AG09319 (cell line): ENCODE results near the gene SLC6A11.

Experiments
- DNase-seq: peaks from one replicate; pipeline ENCODE4 v3.0.0-alpha.2; 2010; ENCODE audit warnings: low read depth; ENCODE audit errors: extremely low read depth
- CTCF ChIP-seq: IDR thresholded peaks from 2 replicates; pipeline ENCODE4 v1.5.1; 2011; ENCODE audit warnings: low read depth, mild to moderate bottlenecking, inconsistent platforms, low read length, moderate library complexity

SLC6A11 gene

GRCh38 chr3:10887015-10887414 is 71.0 kb downstream of the SLC6A11 start:
- TF ChIP-seq CTCF: no peak
- no peak for DNase-seq

GRCh38 chr3:10888518-10889090 is 72.6 kb downstream of the SLC6A11 start:
- no peak for TF ChIP-seq CTCF
- DNase-seq: no peak

DNA sequence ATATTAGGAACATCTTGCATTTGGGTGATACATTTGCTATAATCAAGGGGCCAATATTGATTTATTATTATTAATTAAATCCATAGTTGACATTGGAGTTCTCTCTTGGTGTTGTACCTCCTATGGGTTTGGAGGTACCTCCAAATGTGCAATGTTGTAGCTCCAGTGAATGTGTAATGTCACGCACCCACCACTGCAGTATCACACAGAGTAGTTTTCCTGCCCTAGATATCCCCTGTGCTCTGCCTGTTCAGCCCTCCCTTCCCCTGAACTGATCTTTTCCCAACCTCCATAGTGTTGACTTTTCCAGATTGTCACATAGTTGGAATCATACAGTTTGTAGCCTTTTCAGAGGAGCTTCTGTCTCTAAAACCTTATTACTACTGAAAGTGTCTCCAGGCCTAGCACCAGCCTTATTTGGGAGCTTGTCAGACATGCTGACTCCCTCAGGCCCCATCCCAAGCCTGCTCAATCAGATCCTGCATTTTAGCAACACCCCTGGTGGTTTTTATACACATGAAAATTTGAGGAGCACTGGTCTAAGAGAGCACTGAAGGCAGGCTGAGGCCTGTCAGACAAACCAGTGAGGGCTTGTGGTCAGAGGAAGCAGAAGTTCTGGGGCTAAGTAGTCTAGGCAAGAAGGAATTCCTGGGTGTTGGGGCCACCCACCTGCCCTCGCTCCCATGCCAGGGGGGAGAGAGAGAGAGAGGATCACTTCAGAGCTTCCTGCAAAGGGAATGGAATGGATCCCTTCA is 73.4 kb downstream of the SLC6A11 start:
- no peak for DNase-seq
- no peak for TF ChIP-seq CTCF

DNA sequence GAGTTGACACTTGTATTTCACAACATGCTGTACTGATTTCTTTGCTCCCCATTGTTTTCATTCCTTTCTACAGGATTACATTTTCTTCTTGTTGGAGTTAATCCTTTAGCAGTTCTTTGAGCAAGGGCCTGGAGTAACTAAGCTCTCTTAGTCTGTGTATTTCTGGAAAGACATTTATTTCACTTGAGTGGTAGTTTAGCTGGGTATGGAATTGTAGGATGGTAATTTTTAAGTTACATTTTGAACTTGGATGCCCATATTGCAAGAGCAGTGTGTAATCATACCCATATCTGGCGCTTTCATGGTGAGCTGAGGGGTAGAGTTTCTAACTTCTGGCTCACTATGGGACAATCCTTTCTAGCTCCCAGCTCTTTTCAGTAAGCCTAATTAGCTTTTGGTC is 74.6 kb downstream of the SLC6A11 start:
- no peak for TF ChIP-seq CTCF
- no peak for DNase-seq

DNA sequence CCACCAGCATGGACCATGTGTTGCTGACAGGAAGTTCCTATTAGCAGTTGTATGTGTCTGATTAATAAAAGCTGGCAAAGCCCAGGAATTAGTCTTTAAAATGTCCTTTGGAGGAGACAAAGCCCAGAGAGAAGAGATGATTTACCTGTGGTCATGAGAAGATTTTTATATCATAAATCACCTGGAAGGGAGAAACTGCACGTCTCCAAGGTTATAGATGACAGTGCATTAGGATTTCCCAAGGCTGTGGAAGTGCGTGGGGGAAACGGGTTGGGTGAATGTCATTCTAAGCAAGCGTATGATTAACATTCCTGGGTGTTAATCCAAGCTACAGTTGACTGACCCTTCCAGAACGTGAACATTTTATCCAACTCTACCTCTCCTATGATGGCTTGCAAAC is 76.6 kb downstream of the SLC6A11 start:
- DNase-seq: no peak
- TF ChIP-seq CTCF: no peak

- no peak for DNase-seq
- TF ChIP-seq CTCF: no peak
These were observed 85.4 kb downstream of the SLC6A11 start for GRCh38 chr3:10901296-10901945.

DNA sequence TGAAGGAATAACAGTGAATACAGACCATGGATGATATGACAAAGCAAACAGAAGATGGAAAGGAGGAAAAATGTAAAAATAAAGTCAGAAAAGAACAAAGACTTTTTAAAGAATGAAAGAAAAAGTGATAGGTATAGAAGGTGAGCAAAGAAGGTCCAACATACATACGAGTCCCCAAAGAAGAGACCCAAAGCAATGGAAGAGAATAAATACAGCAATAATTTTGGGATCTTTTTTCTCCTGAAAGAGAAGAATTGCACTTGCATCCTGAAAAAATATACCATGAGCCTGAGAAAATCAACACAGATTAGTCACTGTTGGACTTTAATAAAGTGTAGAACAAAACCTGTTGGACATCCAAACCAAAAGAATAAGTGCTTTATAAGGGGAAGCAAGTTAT is 91.2 kb downstream of the SLC6A11 start:
- TF ChIP-seq CTCF: no peak
- no peak for DNase-seq
